Kidney capillary endothelial cell (primary cell): Measurements from ENCODE around the gene MFSD6L.
"Not testable (repeated sequence)": the region's sequence is repeated elsewhere in the genome, so short reads cannot be mapped to it uniquely, and the experiment has no call there.

Source experiments
- DNase-seq: peaks from one replicate; pipeline ENCODE4 v3.0.0-alpha.2; 2018; ENCODE audit warnings: low spot score

Gene MFSD6L

GRCh38 chr17:8825802-8826201 lies 26.6 kb upstream of the MFSD6L start:
- no peak for DNase-seq

GRCh38 chr17:8823279-8823678 lies 24.1 kb upstream of the MFSD6L start:
- no peak for DNase-seq

GRCh38 chr17:8822401-8823035 lies 23.4 kb upstream of the MFSD6L start:
- DNase-seq: no peak

- no peak for DNase-seq
Observed at GRCh38 chr17:8821446-8822105, 22.4 kb upstream of the MFSD6L start.

- no peak for DNase-seq
Observed at GRCh38 chr17:8820311-8821010, 21.3 kb upstream of the MFSD6L start.

- no peak for DNase-seq
Observed at GRCh38 chr17:8818654-8819330, 19.6 kb upstream of the MFSD6L start.

GRCh38 chr17:8818047-8818446 lies 18.9 kb upstream of the MFSD6L start:
- DNase-seq: no peak

- no peak for DNase-seq
Observed at GRCh38 chr17:8806926-8807550, 7.9 kb upstream of the MFSD6L start.

- no peak for DNase-seq
Observed at GRCh38 chr17:8806253-8806925, 7.2 kb upstream of the MFSD6L start.

- not testable (repeated sequence) for DNase-seq
Observed at GRCh38 chr17:8805396-8805795, 6.2 kb upstream of the MFSD6L start.

GRCh38 chr17:8803531-8804420 lies 4.6 kb upstream of the MFSD6L start:
- DNase-seq: no peak

- no peak for DNase-seq
Observed at GRCh38 chr17:8801135-8801840, 2.1 kb upstream of the MFSD6L start.

- no peak for DNase-seq
Observed at GRCh38 chr17:8800656-8801055, 1.5 kb upstream of the MFSD6L start.

GRCh38 chr17:8799570-8800212 lies 526 bp upstream of the MFSD6L start:
- no peak for DNase-seq

GRCh38 chr17:8798176-8798845 lies 854 bp downstream of the MFSD6L start:
- DNase-seq: no peak

GRCh38 chr17:8797621-8798175 lies 1.5 kb downstream of the MFSD6L start:
- DNase-seq: no peak

- DNase-seq: no peak
Observed at GRCh38 chr17:8794636-8795035, 4.5 kb downstream of the MFSD6L start.

GRCh38 chr17:8793649-8794048 lies 5.5 kb downstream of the MFSD6L start:
- no peak for DNase-seq

GRCh38 chr17:8792646-8793045 lies 6.5 kb downstream of the MFSD6L start:
- DNase-seq: no peak
